ENCODE data around the gene SMYD1.

The SMYD1 gene

GRCh38 chr2:88090446-88091283, 23.0 kb downstream of the SMYD1 start:
- DNase-seq, result no peak

DNA sequence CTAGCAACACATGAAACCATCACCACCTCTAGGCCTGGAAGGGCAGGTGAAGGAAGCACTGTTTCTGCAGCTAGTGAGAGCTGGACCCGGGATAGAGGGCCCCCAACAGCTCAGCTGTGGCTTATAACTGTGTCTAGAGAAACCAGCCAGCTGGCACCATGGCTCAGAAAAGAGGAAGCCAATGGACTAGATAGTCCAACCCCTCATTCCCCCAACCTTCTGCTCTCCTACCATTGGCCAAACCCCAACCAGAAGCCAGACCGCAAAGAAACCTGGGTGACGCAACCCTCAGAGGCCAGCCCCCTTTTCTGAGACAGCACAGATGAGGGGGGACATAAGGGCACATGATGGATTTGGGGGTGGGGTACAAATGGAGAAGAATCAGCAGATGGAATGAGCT, 24.3 kb downstream of the SMYD1 start:
- no peak for DNase-seq

GRCh38 chr2:88092773-88093172, 25.1 kb downstream of the SMYD1 start:
- DNase-seq, result no peak

DNA sequence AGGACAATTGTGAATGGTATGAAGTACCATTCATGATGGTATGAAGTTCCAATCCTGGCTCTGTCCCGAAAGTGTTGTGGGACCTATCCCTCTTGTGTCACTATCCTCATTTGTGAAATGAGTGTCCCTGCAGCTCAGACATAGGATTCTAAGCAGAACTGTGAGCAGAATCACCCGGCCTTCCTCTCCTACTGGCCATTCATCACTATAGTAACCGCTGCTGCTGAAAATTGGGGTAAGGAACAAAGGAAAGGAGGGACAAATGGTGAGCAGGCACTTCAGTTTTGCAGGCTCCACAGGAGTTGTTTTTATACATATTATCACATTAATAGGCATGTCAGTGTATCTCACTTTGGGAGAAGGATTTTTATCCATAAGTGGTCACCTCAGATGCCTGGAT, 27.4 kb downstream of the SMYD1 start:
- DNase-seq, result no peak

- no peak for DNase-seq
Measured at GRCh38 chr2:88096708-88097107, 29.1 kb downstream of the SMYD1 start.

DNA sequence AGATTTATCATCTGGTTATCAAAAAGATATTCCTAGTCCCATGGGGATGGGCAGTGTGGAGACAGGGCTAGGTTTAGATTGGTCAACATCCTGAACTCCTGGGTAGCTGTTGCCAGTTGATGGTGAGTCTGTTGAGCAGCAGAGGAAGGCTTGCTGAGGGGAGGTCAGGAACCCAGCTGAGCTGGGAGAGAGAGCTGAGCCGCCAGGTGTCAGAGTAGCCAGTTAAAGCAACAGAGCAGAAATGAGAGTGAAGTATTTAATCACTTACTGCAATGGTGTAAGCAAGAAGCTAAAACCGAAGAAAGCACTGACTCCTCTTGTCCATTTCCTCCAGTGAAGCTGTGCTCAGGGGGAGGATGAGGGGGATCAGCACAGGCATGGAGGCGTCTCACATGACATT, 29.6 kb downstream of the SMYD1 start:
- DNase-seq, result no peak

- DNase-seq, result no peak
Measured at GRCh38 chr2:88097891-88098557, 30.4 kb downstream of the SMYD1 start.

- DNase-seq, result no peak
Measured at GRCh38 chr2:88098558-88098900, 30.9 kb downstream of the SMYD1 start.

GRCh38 chr2:88099798-88100488, 32.3 kb downstream of the SMYD1 start:
- no peak for DNase-seq

GRCh38 chr2:88100489-88100858, 32.8 kb downstream of the SMYD1 start:
- DNase-seq, result no peak

DNA sequence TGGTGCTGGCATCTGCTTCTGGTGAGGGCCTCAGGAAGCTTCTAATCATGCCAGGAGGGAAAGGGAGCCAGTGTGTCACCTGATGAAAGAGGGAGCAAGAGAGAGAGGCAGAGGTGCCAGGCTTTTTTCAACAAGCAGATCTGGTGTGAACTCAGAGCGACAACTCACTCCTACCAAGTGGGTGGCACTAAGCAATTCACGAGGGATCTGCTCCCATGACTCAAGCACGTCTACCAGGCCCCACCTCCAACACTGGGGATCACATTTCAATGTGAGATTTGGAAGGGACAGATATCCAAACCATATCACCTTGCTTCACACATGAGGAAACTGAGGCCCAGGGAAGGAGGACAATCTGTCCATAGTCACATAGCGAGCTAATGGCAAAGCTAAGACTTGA, 41.2 kb downstream of the SMYD1 start:
- DNase-seq, result no peak

GRCh38 chr2:88110830-88111229, 43.2 kb downstream of the SMYD1 start:
- no peak for DNase-seq

GRCh38 chr2:88113069-88113468, 45.4 kb downstream of the SMYD1 start:
- no peak for DNase-seq

GRCh38 chr2:88114889-88115288, 47.3 kb downstream of the SMYD1 start:
- no peak for DNase-seq

DNA sequence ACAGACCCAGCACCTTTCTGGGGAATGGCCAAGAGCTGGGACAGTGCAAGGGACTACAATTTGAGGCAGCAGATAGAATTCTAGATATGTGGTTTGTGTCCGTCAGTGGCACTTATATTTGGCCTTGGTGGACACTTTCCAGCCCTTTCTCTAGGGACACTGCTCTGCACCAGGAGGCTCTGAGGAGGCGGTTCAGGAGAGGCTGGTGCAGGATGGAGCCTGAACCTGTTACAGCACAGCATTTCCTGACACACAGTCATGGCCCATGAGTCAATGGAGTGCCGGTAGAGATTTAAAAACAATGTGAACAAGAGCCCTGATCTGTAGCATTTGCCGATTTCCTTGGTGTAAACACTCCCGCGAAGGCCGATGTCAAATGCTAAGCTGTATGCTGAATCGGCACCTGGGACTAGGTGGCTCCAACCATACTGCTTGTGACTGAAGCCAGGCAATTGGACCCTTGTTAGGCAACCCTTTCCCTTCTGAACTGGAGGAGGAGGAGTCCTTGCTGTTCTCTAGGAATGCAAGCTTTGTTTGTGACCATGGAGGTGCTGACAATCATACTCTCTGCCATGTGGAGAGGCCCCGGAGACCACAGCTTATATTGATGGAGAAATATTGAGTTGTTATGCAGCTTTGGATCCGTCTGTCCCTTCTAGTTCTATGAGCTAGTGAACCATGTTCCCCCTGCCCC, 48.3 kb downstream of the SMYD1 start:
- DNase-seq, result no peak

- no peak for DNase-seq
Measured at GRCh38 chr2:88116669-88117432, 49.2 kb downstream of the SMYD1 start.

- DNase-seq, result no peak
Measured at GRCh38 chr2:88117973-88118372, 50.3 kb downstream of the SMYD1 start.

DNA sequence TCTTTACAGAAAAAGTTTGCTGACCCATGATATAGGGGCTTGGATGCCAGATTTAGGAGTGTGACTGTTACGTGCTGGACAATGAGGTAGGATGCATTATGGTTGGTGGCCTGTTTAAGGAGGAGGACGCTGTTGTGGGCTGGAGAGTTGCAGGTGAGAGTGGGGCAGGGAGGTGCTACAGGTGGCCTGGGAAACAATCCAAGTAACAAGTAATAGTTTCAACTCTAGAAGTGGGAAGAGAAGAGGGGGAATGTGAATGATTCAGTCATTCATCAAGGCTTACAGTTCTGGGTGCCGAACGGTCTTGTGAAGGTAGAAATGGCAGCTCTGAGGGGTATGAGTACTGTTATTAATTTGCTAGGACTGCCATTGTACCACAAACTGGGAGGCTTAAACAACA, 54.1 kb downstream of the SMYD1 start:
- DNase-seq, result no peak

DNA sequence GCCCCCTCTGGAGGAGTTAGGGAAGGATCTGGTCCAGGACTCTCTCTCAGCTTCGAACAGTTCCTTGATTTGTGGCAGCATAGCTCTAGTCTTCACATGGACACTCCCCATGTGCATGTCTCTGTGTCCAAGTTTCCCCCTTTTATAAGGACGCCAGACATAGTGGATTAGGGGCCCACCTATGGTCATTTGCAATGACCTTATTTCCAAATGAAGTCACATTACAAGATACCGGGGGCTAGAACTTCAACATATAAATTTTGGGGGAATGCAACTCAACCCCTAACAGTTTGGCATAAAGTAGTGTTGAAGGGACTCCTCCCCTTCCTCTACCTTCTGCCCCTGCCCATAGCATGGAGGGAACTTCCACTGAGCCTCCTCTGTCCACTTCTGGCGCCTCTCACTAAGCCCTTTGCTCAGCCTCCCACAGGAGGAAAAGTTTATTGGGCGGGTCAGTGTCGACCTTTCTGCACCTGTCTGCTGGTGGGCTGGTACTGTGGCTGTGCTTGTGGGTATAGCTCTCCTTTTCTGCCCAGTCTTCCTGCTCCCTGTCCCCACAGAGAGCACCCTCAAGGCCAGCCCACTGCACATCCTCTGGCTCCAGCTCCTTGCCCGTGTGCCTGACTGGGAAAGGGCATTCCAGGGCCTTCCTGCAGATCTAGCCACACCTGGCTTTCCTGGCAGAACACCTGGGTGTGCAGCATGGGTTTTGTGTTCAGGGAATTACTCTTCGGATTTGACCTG, 54.7 kb downstream of the SMYD1 start:
- DNase-seq, result no peak

DNA sequence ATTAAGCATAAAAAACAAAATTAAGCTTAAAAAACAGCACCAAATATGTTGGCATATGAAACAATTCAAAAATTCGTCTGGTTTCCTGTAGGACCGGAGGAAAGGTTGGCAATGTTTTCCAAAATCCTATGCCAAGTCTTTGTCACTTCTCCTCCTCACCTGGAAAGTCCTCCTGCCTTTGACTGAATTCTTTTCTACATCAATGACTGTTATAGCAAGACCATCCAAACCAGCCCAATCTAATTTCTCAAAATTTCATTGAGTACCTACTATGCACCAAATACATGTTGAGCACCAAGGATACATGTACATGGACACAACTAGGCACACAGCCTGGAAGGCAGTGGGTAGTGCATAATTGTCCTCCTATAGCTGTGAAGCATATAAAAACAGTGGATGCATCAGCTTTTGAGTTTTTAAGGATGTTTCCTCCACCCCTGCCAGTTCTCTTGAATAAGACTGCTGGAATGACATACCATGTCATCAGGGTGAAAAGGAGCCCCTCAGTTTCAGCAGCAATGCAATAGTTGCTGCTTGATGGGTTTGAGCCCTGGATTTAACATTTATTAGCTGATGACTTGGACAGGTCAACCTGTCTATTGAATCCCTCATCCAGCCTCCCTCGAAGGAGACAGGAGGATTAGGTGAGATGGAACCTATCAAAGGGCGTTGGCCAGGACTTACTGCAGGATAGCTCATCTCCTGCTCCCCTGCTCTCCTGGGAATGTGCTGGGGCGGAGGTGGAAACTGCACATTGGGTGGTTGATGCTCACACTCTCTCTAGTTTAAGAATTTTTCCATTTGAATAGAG, 55.7 kb downstream of the SMYD1 start:
- no peak for DNase-seq

Measured in NCI-H1694 (cell line).